CD4-positive, alpha-beta T cell (primary cell): ENCODE data around the gene UGGT2. TPM values are rescaled to one million over a fixed set of nuclear protein-coding genes. Genes with fewer than 3 reads are reported as not detected.
"Not testable (repeated sequence)": the region's sequence is repeated elsewhere in the genome, so short reads cannot be mapped to it uniquely, and the experiment has no call there.

Source experiments
- ATAC-seq: fragments of 200-7000 bp; cut with Tn5 transposase; one replicate; pipeline ENCODE4 v1.10.0; 2022; ENCODE audit warnings: mild to moderate bottlenecking; ENCODE audit not compliant: poor library complexity
- CTCF ChIA-PET: fragments of 350-600 bp; sonication (Branson Sonifier 250); formaldehyde crosslinking; loops from one replicate; lab custom pipeline; 2021; ENCODE audit warnings: antibody characterized with exemption, inconsistent platforms; lab: Charles Lee
- POLR2A ChIA-PET: fragments of 350-600 bp; sonication (Branson Sonifier 250); formaldehyde crosslinking; loops from one replicate; lab custom pipeline; 2021; ENCODE audit warnings: antibody characterized with exemption, inconsistent platforms; lab: Charles Lee
- DNase-seq, 14 experiments: peaks; one replicate each; pipeline ENCODE4 v3.0.0-alpha.2; 2013 to 2020; ENCODE audit warnings: mixed read lengths in 2 of 14
- H3K27ac ChIP-seq, 2 donors: one replicate each; pipeline versions ENCODE4 v1.5.1 to v1.7.0; 2013; ENCODE audit warnings: low read length in 2 of 2, low read depth in 1 of 2, mild to moderate bottlenecking in 1 of 2
- H3K27me3 ChIP-seq, 2 experiments: 1 replicate in 1 of 2; 2 replicates in 1 of 2; pipeline versions ENCODE4 v1.6.1 to v1.7.0; 2013; ENCODE audit warnings: low read length in 2 of 2, control low read depth in 1 of 2, mild to moderate bottlenecking in 1 of 2, moderate library complexity in 1 of 2; ENCODE audit not compliant: insufficient read depth in 2 of 2, control insufficient read depth in 1 of 2
- H3K36me3 ChIP-seq: one replicate; pipeline ENCODE4 v1.6.1; 2013; ENCODE audit warnings: low read length, control low read depth; ENCODE audit not compliant: insufficient read depth
- H3K4me1 ChIP-seq: one replicate; pipeline ENCODE4 v1.6.1; 2013; ENCODE audit warnings: low read length, control low read depth; ENCODE audit not compliant: insufficient read depth
- H3K4me3 ChIP-seq: one replicate; pipeline ENCODE4 v1.5.1; 2013; ENCODE audit warnings: mild to moderate bottlenecking, low read length, moderate library complexity
- H3K9me3 ChIP-seq, 2 experiments: 1 replicate in 1 of 2; 2 replicates in 1 of 2; pipeline versions ENCODE4 v1.6.1 to v1.7.0; 2013; ENCODE audit warnings: low read length in 2 of 2, mild to moderate bottlenecking in 2 of 2, control low read depth in 1 of 2, moderate library complexity in 1 of 2; ENCODE audit not compliant: control insufficient read depth in 1 of 2, insufficient read depth in 1 of 2
- H3K27ac Mint-ChIP-seq: one replicate; pipeline ENCODE4 v1.8.0; 2020; ENCODE audit warnings: mixed read lengths
- H3K27me3 Mint-ChIP-seq: one replicate; pipeline ENCODE4 v1.8.0; 2021; ENCODE audit warnings: mixed read lengths
- H3K36me3 Mint-ChIP-seq: one replicate; pipeline ENCODE4 v1.8.0; 2021; ENCODE audit warnings: low read depth, mixed read lengths
- H3K4me1 Mint-ChIP-seq: one replicate; pipeline ENCODE4 v1.8.0; 2021; ENCODE audit warnings: low read depth, mixed read lengths
- H3K4me3 Mint-ChIP-seq: one replicate; pipeline ENCODE4 v1.8.0; 2020; ENCODE audit warnings: mild to moderate bottlenecking, mixed read lengths
- H3K9me3 Mint-ChIP-seq: one replicate; pipeline ENCODE4 v1.8.0; 2020; ENCODE audit warnings: mixed read lengths
- intact Hi-C, 2 experiments: fragments of 100-400 bp; cut with DNase I in 1 of 2; cut with micrococcal nuclease in 1 of 2; formaldehyde crosslinking; loops; one replicate each; pipeline versions ENCODE4 v1.15.1 to v1.9.0; 2023 to 2025; cut with DNase I, micrococcal nuclease
- total RNA-seq, 174 experiments: library from RNA in 2 of 174; stranded (reverse) in 2 of 174; gene quantifications; one replicate each; pipeline ENCODE4 v1.2.3 and lab custom pipeline; 2021 to 2026
- TF ChIP-seq, protein P1 (sequence below): fragments of 200-600 bp; IDR thresholded peaks from one replicate; pipeline ENCODE4 v1.8.0; 2022; ENCODE audit warnings: antibody characterized with exemption, mild to moderate bottlenecking

Gene UGGT2
- total RNA-seq, 2 experiments from 2014 or later = 0.38 TPM; not detected in 1

DNA sequence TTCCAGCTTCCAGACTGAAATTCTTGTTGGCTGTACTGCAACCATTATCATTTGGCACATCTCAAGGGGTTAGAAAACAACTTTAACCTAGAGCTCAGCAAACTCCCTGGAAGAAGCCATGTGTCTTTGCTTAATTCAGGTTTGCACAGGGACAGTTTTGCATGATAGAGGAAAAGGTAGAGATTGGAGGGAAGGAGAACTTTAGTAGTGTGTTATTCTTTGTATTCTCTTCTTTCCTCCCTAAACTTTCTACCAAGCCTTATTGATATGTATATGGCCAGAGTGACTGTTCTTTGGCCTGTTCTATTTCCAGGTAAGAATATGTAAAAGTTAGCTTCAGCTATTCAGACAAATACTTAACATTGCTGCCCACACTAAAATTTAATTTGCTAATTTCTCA is 53.1 kb downstream of the UGGT2 start:
- CTCF ChIA-PET = no interaction called here
- H3K36me3 ChIP-seq = no peaks in the 10 kb centered on the region
- H3K4me1 ChIP-seq = no peaks in the 10 kb centered on the region
- no peak for ATAC-seq
- POLR2A ChIA-PET = no interaction called here
- no peak overlapping the region for H3K4me3 Mint-ChIP-seq
- H3K4me1 Mint-ChIP-seq = no peaks in the 10 kb centered on the region
- H3K27ac ChIP-seq = no peak overlapping the region
- H3K36me3 Mint-ChIP-seq = no peaks in the 10 kb centered on the region
- DNase-seq = no peak
- H3K27ac Mint-ChIP-seq = no peak overlapping the region
- intact Hi-C loops = no loop called here
- peaks cover 4% of the 10 kb centered on the region for H3K27me3 Mint-ChIP-seq
- H3K27me3 ChIP-seq = no peaks in the 10 kb centered on the region
- H3K4me3 ChIP-seq = no peak overlapping the region
- TF ChIP-seq, protein P1, sequence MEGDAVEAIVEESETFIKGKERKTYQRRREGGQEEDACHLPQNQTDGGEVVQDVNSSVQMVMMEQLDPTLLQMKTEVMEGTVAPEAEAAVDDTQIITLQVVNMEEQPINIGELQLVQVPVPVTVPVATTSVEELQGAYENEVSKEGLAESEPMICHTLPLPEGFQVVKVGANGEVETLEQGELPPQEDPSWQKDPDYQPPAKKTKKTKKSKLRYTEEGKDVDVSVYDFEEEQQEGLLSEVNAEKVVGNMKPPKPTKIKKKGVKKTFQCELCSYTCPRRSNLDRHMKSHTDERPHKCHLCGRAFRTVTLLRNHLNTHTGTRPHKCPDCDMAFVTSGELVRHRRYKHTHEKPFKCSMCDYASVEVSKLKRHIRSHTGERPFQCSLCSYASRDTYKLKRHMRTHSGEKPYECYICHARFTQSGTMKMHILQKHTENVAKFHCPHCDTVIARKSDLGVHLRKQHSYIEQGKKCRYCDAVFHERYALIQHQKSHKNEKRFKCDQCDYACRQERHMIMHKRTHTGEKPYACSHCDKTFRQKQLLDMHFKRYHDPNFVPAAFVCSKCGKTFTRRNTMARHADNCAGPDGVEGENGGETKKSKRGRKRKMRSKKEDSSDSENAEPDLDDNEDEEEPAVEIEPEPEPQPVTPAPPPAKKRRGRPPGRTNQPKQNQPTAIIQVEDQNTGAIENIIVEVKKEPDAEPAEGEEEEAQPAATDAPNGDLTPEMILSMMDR = no peak
- H3K9me3 ChIP-seq = no peaks in the 10 kb centered on the region
- H3K9me3 Mint-ChIP-seq = no peaks in the 10 kb centered on the region

DNA sequence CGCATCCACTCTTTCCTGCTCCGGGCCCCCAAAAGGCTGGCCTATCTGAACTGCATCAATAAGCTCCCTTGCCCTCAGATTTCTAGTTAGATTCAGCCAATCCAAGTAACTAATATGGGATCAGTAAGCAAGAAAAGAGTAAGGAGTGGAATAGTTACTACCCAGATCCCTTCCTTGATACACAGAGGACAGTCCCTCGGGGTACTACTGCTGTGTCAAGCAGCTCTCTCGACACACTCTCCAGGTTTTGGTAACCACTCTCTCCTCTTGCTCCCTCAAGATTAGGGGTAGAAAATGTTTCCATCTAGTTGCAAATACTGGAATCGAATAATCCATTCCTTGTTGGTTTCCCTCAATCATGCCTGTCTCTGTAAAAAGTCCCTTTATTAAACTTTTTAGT is 65.4 kb downstream of the UGGT2 start:
- ChIA-PET POLR2A (no interaction called here), CTCF (no interaction called here)
- DNase-seq (no peak), ATAC-seq (no peak)
- Histone ChIP-seq H3K36me3 (no peaks in the 10 kb centered on the region), H3K27me3 (no peaks in the 10 kb centered on the region), H3K4me3 (no peak overlapping the region), H3K4me1 (no peaks in the 10 kb centered on the region), H3K9me3 (no peaks in the 10 kb centered on the region), H3K27ac (no peak overlapping the region)
- intact Hi-C loops = no loop called here
- no peaks in the 10 kb centered on the region for H3K27me3 Mint-ChIP-seq
- no peaks in the 10 kb centered on the region for H3K36me3 Mint-ChIP-seq
- TF ChIP-seq, protein P1 = no peak
- H3K27ac Mint-ChIP-seq = no peak overlapping the region
- no peak overlapping the region for H3K4me3 Mint-ChIP-seq
- no peaks in the 10 kb centered on the region for H3K4me1 Mint-ChIP-seq
- no peaks in the 10 kb centered on the region for H3K9me3 Mint-ChIP-seq

- H3K36me3 ChIP-seq = no peaks in the 10 kb centered on the region
- H3K27me3 ChIP-seq = no peaks in the 10 kb centered on the region
- CTCF ChIA-PET = no interaction called here
- Mint-ChIP-seq H3K36me3 (no peaks in the 10 kb centered on the region), H3K4me1 (no peaks in the 10 kb centered on the region), H3K27me3 (no peaks in the 10 kb centered on the region), H3K27ac (no peak overlapping the region), H3K9me3 (no peaks in the 10 kb centered on the region), H3K4me3 (no peak overlapping the region)
- DNase-seq (no peak), ATAC-seq (no peak)
- no peaks in the 10 kb centered on the region for H3K9me3 ChIP-seq
- POLR2A ChIA-PET = no interaction called here
- TF ChIP-seq, protein P1 = no peak
- H3K4me3 ChIP-seq = no peak overlapping the region
- no peaks in the 10 kb centered on the region for H3K4me1 ChIP-seq
- intact Hi-C loops = no loop called here
- H3K27ac ChIP-seq = no peak overlapping the region
Measured at GRCh38 chr13:95982144-95982543, 71.1 kb downstream of the UGGT2 start.

DNA sequence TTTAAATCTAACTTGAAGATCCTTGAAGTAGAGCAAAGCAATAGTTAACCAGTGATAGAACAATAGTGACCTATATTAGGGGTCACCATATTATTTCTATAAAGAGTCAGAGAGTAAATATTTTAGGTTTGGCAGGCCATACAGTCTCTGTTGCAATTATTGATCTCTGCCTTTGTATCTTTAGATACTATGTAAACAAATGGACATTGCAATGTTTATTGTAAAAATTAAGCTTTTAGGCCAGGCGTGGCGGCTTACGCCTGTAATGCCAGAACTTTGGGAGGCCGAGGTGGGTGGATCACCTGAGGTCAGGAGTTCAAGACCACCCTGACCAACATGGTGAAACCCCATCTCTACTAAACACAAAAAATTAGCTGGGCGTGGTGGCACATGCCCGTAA is 80.5 kb downstream of the UGGT2 start:
- H3K9me3 ChIP-seq, ATAC-seq, H3K4me1 Mint-ChIP-seq, intact Hi-C loops, H3K4me3 Mint-ChIP-seq, POLR2A ChIA-PET, H3K9me3 Mint-ChIP-seq, H3K27ac ChIP-seq, DNase-seq, H3K4me1 ChIP-seq, H3K27me3 ChIP-seq, H3K27ac Mint-ChIP-seq, H3K4me3 ChIP-seq, H3K36me3 ChIP-seq, H3K36me3 Mint-ChIP-seq, CTCF ChIA-PET, H3K27me3 Mint-ChIP-seq: not testable (repeated sequence)
